Left kidney (tissue), 2 donors: Measurements from ENCODE around the gene CMTM2. TPM values are rescaled to one million over a fixed set of nuclear protein-coding genes. Genes with fewer than 3 reads are reported as not detected.
"Not testable (repeated sequence)": the region's sequence is repeated elsewhere in the genome, so short reads cannot be mapped to it uniquely, and the experiment has no call there.

Source experiments
- DNase-seq: peaks from one replicate; pipeline ENCODE4 v3.0.0-alpha.2; 2013
- polyA plus RNA-seq: library from polyadenylated mRNA; unstranded; fragments of 120-200 nt; gene quantifications from one replicate; pipeline ENCODE4 v1.2.1, GENCODE V29; 2013; ENCODE audit not compliant: insufficient read length

The CMTM2 gene
- polyA plus RNA-seq, 1 donor = 0.75 TPM

- DNase-seq = peak; percentile 89
Measured at GRCh38 chr16:66552286-66553177, 26.7 kb upstream of the CMTM2 start, which contains the start of gene CKLF. Gene CKLF, plus strand, starts transcription at chr16:66552576. Its CDS starts 140 bp downstream, at chr16:66552716.

- no peak for DNase-seq
Measured at GRCh38 chr16:66553223-66553622, 26.0 kb upstream of the CMTM2 start.

GRCh38 chr16:66554021-66554420 is 25.2 kb upstream of the CMTM2 start:
- no peak for DNase-seq

GRCh38 chr16:66554495-66554894 is 24.8 kb upstream of the CMTM2 start:
- DNase-seq = no peak

- DNase-seq = no peak
Measured at GRCh38 chr16:66560107-66560506, 19.2 kb upstream of the CMTM2 start.

- DNase-seq = no peak
Measured at GRCh38 chr16:66561381-66562080, 17.7 kb upstream of the CMTM2 start.

- no peak for DNase-seq
Measured at GRCh38 chr16:66562409-66562808, 16.9 kb upstream of the CMTM2 start.

- DNase-seq = no peak
Measured at GRCh38 chr16:66562986-66563385, 16.3 kb upstream of the CMTM2 start.

GRCh38 chr16:66563574-66564334 is 15.5 kb upstream of the CMTM2 start:
- no peak for DNase-seq

- no peak for DNase-seq
Measured at GRCh38 chr16:66566051-66566901, 13.0 kb upstream of the CMTM2 start, which contains the start of gene CMTM1. Gene CMTM1, plus strand, starts transcription at chr16:66566439. Its CDS starts 75 bp downstream, at chr16:66566514.

GRCh38 chr16:66567270-66567669 is 12.0 kb upstream of the CMTM2 start:
- DNase-seq = not testable (repeated sequence)

GRCh38 chr16:66568355-66568754 is 10.9 kb upstream of the CMTM2 start:
- no peak for DNase-seq

GRCh38 chr16:66569131-66569530 is 10.1 kb upstream of the CMTM2 start:
- no peak for DNase-seq

- no peak for DNase-seq
Measured at GRCh38 chr16:66569827-66570405, 9.3 kb upstream of the CMTM2 start.

- DNase-seq = no peak
Measured at GRCh38 chr16:66572356-66572755, 6.9 kb upstream of the CMTM2 start.

GRCh38 chr16:66574081-66574480 is 5.2 kb upstream of the CMTM2 start:
- no peak for DNase-seq

GRCh38 chr16:66574531-66574930 is 4.7 kb upstream of the CMTM2 start:
- no peak for DNase-seq

- no peak for DNase-seq
Measured at GRCh38 chr16:66575060-66575459, 4.2 kb upstream of the CMTM2 start.

GRCh38 chr16:66576296-66576695 is 3.0 kb upstream of the CMTM2 start:
- no peak for DNase-seq

GRCh38 chr16:66580605-66581209 is 1.4 kb downstream of the CMTM2 start:
- DNase-seq = peak; percentile 18
